HepG2 (cell line): Measurements from ENCODE around the gene PRSS33.

Experiments
- NFIC ChIP-seq: IDR thresholded peaks from 2 replicates; pipeline ENCODE4 v1.6.1; 2012; ENCODE audit warnings: mild to moderate bottlenecking, low read length, inconsistent platforms
- SMC3 ChIP-seq: IDR thresholded peaks from 2 replicates; pipeline ENCODE4 v1.6.1; 2011; ENCODE audit warnings: low read length, improper control_type of control experiment
- ZNF713 ChIP-seq: sonication (generic); formaldehyde crosslinking; IDR thresholded peaks from 2 replicates; pipeline ENCODE4 v1.4.0; 2020; ENCODE audit warnings: mild to moderate bottlenecking, missing genetic modification reagents
- TF ChIP-seq, protein P1 (sequence below): sonication (generic); formaldehyde crosslinking; IDR thresholded peaks from 2 replicates; pipeline ENCODE4 v1.5.0; 2020; ENCODE audit warnings: mild to moderate bottlenecking, missing genetic modification reagents, moderate library complexity

- TF ChIP-seq, protein P1, sequence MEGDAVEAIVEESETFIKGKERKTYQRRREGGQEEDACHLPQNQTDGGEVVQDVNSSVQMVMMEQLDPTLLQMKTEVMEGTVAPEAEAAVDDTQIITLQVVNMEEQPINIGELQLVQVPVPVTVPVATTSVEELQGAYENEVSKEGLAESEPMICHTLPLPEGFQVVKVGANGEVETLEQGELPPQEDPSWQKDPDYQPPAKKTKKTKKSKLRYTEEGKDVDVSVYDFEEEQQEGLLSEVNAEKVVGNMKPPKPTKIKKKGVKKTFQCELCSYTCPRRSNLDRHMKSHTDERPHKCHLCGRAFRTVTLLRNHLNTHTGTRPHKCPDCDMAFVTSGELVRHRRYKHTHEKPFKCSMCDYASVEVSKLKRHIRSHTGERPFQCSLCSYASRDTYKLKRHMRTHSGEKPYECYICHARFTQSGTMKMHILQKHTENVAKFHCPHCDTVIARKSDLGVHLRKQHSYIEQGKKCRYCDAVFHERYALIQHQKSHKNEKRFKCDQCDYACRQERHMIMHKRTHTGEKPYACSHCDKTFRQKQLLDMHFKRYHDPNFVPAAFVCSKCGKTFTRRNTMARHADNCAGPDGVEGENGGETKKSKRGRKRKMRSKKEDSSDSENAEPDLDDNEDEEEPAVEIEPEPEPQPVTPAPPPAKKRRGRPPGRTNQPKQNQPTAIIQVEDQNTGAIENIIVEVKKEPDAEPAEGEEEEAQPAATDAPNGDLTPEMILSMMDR: no peak
- TF ChIP-seq ZNF713 (no peak), NFIC (no peak), SMC3 (no peak; the same call in 1 of the 2 replicates)
These were observed 22.6 kb downstream of the PRSS33 start for GRCh38 chr16:2764718-2765117.
